ENCODE data around the gene CCNJL. TPM values are rescaled to one million over a fixed set of nuclear protein-coding genes. Genes with fewer than 3 reads are reported as not detected.

CCNJL gene
- total RNA-seq, 4 donors from 2014 or later: 0.15 to 0.18 TPM; not detected in 2

- Histone ChIP-seq H3K4me3 (no peak overlapping the region), H3K27me3 (no peaks in the 10 kb centered on the region), H3K4me1 (peaks cover 0 to 8% of the 10 kb centered on the region in 2 donors), H3K36me3 (no peaks in the 10 kb centered on the region), H3K27ac (no peak overlapping the region), H3K9me3 (no peaks in the 10 kb centered on the region)
- in situ Hi-C loops (cut with MboI; ENCODE audit: low sequenced_read_pairs in 4 of 4): no loop called here
- no peak for DNase-seq
- no peak for ATAC-seq
- intact Hi-C loops (cut with DNase I; ENCODE audit: low total_unique reads): no loop called here
- TF ChIP-seq CTCF (IDR thresholded peaks at IDR 0.05 in 4 of 5, conservative IDR thresholded peaks at IDR 0.05 in 1 of 5) (no peak), POLR2A (IDR thresholded peaks at IDR 0.05) (no peak)
Observed at GRCh38 chr5:160286947-160287346, 25.4 kb downstream of the CCNJL start.

- H3K9me3 ChIP-seq: no peaks in the 10 kb centered on the region
- H3K27ac ChIP-seq: no peak overlapping the region
- intact Hi-C loops (cut with DNase I; ENCODE audit: low total_unique reads) (no loop called here), in situ Hi-C loops (cut with MboI; ENCODE audit: low sequenced_read_pairs in 4 of 4) (no loop called here)
- H3K27me3 ChIP-seq: no peaks in the 10 kb centered on the region
- TF ChIP-seq CTCF (IDR thresholded peaks at IDR 0.05 in 4 of 5, conservative IDR thresholded peaks at IDR 0.05 in 1 of 5) (no peak), POLR2A (IDR thresholded peaks at IDR 0.05) (no peak)
- H3K36me3 ChIP-seq: no peaks in the 10 kb centered on the region
- H3K4me3 ChIP-seq: no peak overlapping the region
- DNase-seq (no peak), ATAC-seq (no peak)
- H3K4me1 ChIP-seq: peaks cover 0 to 8% of the 10 kb centered on the region in 2 donors
Observed at GRCh38 chr5:160285316-160285715, 27.0 kb downstream of the CCNJL start.

DNA sequence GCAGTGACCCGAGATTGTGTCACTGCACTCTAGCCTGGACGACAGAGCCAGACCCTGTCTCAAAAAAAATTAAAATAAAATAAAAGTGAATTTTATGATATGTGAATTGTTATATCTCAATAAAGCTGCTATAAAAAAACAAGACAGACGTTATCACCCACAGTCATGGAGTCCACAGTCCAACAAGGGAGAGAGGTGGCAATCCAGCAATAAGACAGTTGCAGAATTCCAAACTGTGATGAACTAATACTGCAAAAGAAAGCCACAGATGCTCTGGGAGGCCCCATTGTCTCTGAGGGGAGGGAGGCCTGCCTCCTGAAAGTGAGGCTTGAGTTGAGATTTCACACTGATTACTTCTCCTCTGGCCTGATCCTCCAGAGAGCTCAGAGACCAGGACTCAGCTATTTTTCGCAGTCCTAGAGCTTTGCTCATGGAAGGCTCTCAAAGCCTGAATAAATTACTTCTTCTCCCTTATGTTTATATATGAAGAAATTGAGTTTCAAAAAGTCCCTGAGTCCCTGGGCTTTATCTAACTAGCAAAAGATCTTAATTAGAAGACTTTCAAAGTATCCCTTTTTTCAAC is 28.0 kb downstream of the CCNJL start:
- Histone ChIP-seq H3K27ac (no peak overlapping the region), H3K36me3 (no peaks in the 10 kb centered on the region), H3K27me3 (no peaks in the 10 kb centered on the region), H3K4me3 (no peak overlapping the region), H3K9me3 (no peaks in the 10 kb centered on the region), H3K4me1 (peaks cover 0 to 8% of the 10 kb centered on the region in 2 donors)
- ATAC-seq (no peak), DNase-seq (no peak)
- in situ Hi-C loops (cut with MboI; ENCODE audit: low sequenced_read_pairs in 4 of 4): no loop called here
- TF ChIP-seq CTCF (IDR thresholded peaks at IDR 0.05 in 4 of 5, conservative IDR thresholded peaks at IDR 0.05 in 1 of 5) (no peak), POLR2A (IDR thresholded peaks at IDR 0.05) (no peak)
- intact Hi-C loops (cut with DNase I; ENCODE audit: low total_unique reads): no loop called here

DNA sequence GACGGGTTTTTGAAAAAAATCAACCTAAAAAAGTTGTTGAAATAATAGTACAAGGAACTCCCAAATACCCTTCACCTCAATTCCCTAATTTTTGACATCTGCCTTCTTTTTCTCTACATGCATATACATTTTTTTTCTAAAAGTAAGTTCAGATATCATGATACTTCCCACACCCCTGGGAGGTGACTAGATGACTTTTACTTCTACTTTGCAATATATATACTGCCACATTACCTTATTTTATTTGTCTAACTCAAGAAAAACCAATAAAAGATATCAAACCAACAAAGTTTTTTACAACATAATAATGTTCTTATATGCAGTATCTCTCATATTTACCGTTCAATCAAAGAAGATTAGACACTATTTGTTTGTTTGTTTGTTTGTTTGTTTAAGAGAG is 31.1 kb downstream of the CCNJL start:
- in situ Hi-C loops (cut with MboI; ENCODE audit: low sequenced_read_pairs in 4 of 4) (no loop called here), intact Hi-C loops (cut with DNase I; ENCODE audit: low total_unique reads) (no loop called here)
- H3K27ac ChIP-seq: no peak overlapping the region
- TF ChIP-seq POLR2A (IDR thresholded peaks at IDR 0.05) (no peak), CTCF (IDR thresholded peaks at IDR 0.05 in 4 of 5, conservative IDR thresholded peaks at IDR 0.05 in 1 of 5) (no peak)
- H3K4me1 ChIP-seq: no peaks in the 10 kb centered on the region
- no peaks in the 10 kb centered on the region for H3K36me3 ChIP-seq
- H3K9me3 ChIP-seq: no peaks in the 10 kb centered on the region
- H3K27me3 ChIP-seq: no peaks in the 10 kb centered on the region
- ATAC-seq: no peak
- no peak overlapping the region for H3K4me3 ChIP-seq
- no peak for DNase-seq
